Astrocyte (in vitro differentiated cells and primary cell): ENCODE results near the gene RPUSD4. TPM values are rescaled to one million over a fixed set of nuclear protein-coding genes. Genes with fewer than 3 reads are reported as not detected.

Experiments used
- DNase-seq: peaks from one replicate; pipeline ENCODE4 v3.0.0-alpha.2; 2010; ENCODE audit warnings: low read depth
- FAIRE-seq: peaks from 2 replicates; lab custom pipeline; 2011; peaks lifted over from hg19 to GRCh38; lab: Jason Lieb, UNC
- H2AFZ ChIP-seq: 2 replicates; pipeline ENCODE4 v1.6.0; 2012; ENCODE audit warnings: low read depth, low read length, inconsistent platforms
- H3K27ac ChIP-seq: 2 replicates; pipeline ENCODE4 v1.5.1; 2011; ENCODE audit warnings: low read depth, low read length, inconsistent platforms
- H3K27me3 ChIP-seq: 2 replicates; pipeline ENCODE4 v1.6.0; 2011; ENCODE audit warnings: low read length, inconsistent platforms; ENCODE audit not compliant: insufficient read depth
- H3K36me3 ChIP-seq: 2 replicates; pipeline ENCODE4 v1.5.1; 2011; ENCODE audit warnings: low read length, inconsistent platforms; ENCODE audit not compliant: insufficient read depth
- H3K4me1 ChIP-seq: 2 replicates; pipeline ENCODE4 v1.5.1; 2011; ENCODE audit warnings: low read length, inconsistent platforms; ENCODE audit not compliant: insufficient read depth
- H3K4me2 ChIP-seq: 2 replicates; pipeline ENCODE4 v1.6.0; 2012; ENCODE audit warnings: low read length, inconsistent platforms
- H3K4me3 ChIP-seq: 2 replicates; pipeline ENCODE4 v1.5.1; 2011; ENCODE audit warnings: low read depth, mild to moderate bottlenecking, low read length, inconsistent platforms; ENCODE audit not compliant: insufficient read depth
- H3K79me2 ChIP-seq: 2 replicates; pipeline ENCODE4 v1.6.0; 2012; ENCODE audit warnings: mild to moderate bottlenecking, low read length, inconsistent platforms; ENCODE audit not compliant: insufficient read depth
- H3K9ac ChIP-seq: 2 replicates; pipeline ENCODE4 v1.6.0; 2012; ENCODE audit warnings: mild to moderate bottlenecking, low read length, inconsistent platforms
- H3K9me3 ChIP-seq: 2 replicates; pipeline ENCODE4 v1.5.1; 2012; ENCODE audit warnings: low read depth, mild to moderate bottlenecking, low read length, inconsistent platforms; ENCODE audit not compliant: insufficient read depth
- H4K20me1 ChIP-seq: 2 replicates; pipeline ENCODE4 v1.6.0; 2012; ENCODE audit warnings: low read length, inconsistent platforms; ENCODE audit not compliant: insufficient read depth
- H3K27ac Mint-ChIP-seq: one replicate; pipeline ENCODE4 v1.8.0; 2021; ENCODE audit warnings: mild to moderate bottlenecking, mixed read lengths; ENCODE audit not compliant: unreplicated experiment
- H3K27me3 Mint-ChIP-seq: one replicate; pipeline ENCODE4 v1.8.0; 2021; ENCODE audit warnings: low read depth, mixed read lengths; ENCODE audit not compliant: unreplicated experiment
- H3K36me3 Mint-ChIP-seq: one replicate; pipeline ENCODE4 v1.8.0; 2021; ENCODE audit warnings: low read depth, mixed read lengths; ENCODE audit not compliant: unreplicated experiment
- H3K4me1 Mint-ChIP-seq: one replicate; pipeline ENCODE4 v1.8.0; 2021; ENCODE audit warnings: low read depth, mixed read lengths; ENCODE audit not compliant: unreplicated experiment
- H3K4me3 Mint-ChIP-seq: one replicate; pipeline ENCODE4 v1.8.0; 2021; ENCODE audit warnings: mild to moderate bottlenecking, moderate library complexity, mixed read lengths; ENCODE audit not compliant: unreplicated experiment
- H3K9me3 Mint-ChIP-seq: one replicate; pipeline ENCODE4 v1.8.0; 2021; ENCODE audit warnings: mild to moderate bottlenecking, mixed read lengths; ENCODE audit not compliant: unreplicated experiment
- EZH2 ChIP-seq: IDR thresholded peaks from 2 replicates; pipeline ENCODE4 v1.6.1; 2012; ENCODE audit warnings: mild to moderate bottlenecking, low read length, inconsistent platforms; ENCODE audit not compliant: insufficient read depth
- total RNA-seq: library from RNA; stranded (reverse); gene quantifications from 2 replicates; pipeline ENCODE4 v1.2.1, GENCODE V29; 2021
- TF ChIP-seq, protein P1 (sequence below): IDR thresholded peaks from 2 replicates; pipeline ENCODE4 v1.5.1; 2011; ENCODE audit warnings: low read depth, mild to moderate bottlenecking, inconsistent platforms, low read length, moderate library complexity; ENCODE audit not compliant: insufficient read depth

The RPUSD4 gene
- total RNA-seq, 1 donor from 2014 or later, result 21.6 TPM

DNA sequence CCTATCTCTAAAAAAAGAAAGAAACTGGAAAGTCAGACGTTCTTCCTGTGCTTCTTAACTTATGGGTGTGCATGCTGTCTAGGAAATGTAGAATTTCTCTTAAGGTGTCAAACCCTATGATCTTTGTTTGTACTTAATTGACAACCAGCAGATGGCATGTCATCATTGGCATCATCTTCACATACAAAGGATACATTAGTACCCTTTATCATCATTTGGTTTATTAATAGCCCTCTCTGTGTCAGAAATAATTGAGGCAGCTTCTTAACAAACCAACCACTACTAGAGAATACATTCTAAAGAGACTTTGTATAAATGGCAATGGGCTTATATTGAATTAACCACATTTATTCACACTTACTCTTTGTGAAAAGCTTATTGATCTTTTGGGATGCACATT lies 43.4 kb upstream of the RPUSD4 start:
- no peak overlapping the region for H2AFZ ChIP-seq
- H3K4me3 Mint-ChIP-seq, result no peak overlapping the region
- TF ChIP-seq EZH2, result no peak
- no peaks in the 10 kb centered on the region for H3K27me3 Mint-ChIP-seq
- no peaks in the 10 kb centered on the region for H3K27me3 ChIP-seq
- no peak overlapping the region for H3K27ac Mint-ChIP-seq
- H3K4me1 Mint-ChIP-seq, result peaks cover 8% of the 10 kb centered on the region
- no peaks in the 10 kb centered on the region for H3K9me3 Mint-ChIP-seq
- peaks cover 26% of the 10 kb centered on the region for H3K36me3 ChIP-seq
- peaks cover 8% of the 10 kb centered on the region for H3K4me1 ChIP-seq
- H3K4me3 ChIP-seq, result no peak overlapping the region
- no peak for DNase-seq
- no peak overlapping the region for H3K9ac ChIP-seq
- no peak overlapping the region for H3K4me2 ChIP-seq
- no peaks in the 10 kb centered on the region for H3K79me2 ChIP-seq
- H3K36me3 Mint-ChIP-seq, result peaks cover 22% of the 10 kb centered on the region
- no peak overlapping the region for H3K27ac ChIP-seq
- no peaks in the 10 kb centered on the region for H3K9me3 ChIP-seq
- H4K20me1 ChIP-seq, result peaks cover 37% of the 10 kb centered on the region
- FAIRE-seq, result no peak

DNA sequence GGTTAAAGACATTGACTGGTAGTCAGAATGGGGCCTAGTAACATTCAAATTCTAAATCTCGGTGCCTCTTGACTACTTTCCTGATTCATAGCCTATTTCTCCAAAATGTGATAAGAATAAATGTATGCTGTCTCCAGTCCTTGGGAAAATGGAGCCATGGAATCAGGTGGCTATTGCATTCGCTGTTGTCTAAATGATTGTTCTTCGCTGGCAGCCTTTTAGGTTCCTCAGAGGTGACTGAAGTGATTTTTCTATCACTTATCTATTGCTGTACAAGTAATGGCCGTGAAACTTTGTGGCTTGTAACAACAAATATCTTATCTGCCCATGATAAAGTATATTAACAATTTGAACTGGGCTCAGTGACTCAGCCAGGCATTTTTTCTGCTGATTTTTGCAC lies 41.8 kb upstream of the RPUSD4 start:
- Histone ChIP-seq H3K4me2 (no peak overlapping the region), H3K27me3 (no peaks in the 10 kb centered on the region), H3K9me3 (no peaks in the 10 kb centered on the region), H2AFZ (no peak overlapping the region), H3K79me2 (no peaks in the 10 kb centered on the region), H3K27ac (no peak overlapping the region), H3K4me1 (peaks cover 8% of the 10 kb centered on the region), H3K4me3 (no peak overlapping the region), H4K20me1 (peaks cover 29% of the 10 kb centered on the region), H3K9ac (no peak overlapping the region), H3K36me3 (peaks cover 29% of the 10 kb centered on the region)
- Mint-ChIP-seq H3K27ac (no peak overlapping the region), H3K4me3 (no peak overlapping the region), H3K27me3 (no peaks in the 10 kb centered on the region), H3K9me3 (no peaks in the 10 kb centered on the region), H3K4me1 (peaks cover 8% of the 10 kb centered on the region), H3K36me3 (peaks cover 18% of the 10 kb centered on the region)
- FAIRE-seq (no peak), DNase-seq (peak; percentile 11)
- no peak for TF ChIP-seq EZH2
- TF ChIP-seq, protein P1, sequence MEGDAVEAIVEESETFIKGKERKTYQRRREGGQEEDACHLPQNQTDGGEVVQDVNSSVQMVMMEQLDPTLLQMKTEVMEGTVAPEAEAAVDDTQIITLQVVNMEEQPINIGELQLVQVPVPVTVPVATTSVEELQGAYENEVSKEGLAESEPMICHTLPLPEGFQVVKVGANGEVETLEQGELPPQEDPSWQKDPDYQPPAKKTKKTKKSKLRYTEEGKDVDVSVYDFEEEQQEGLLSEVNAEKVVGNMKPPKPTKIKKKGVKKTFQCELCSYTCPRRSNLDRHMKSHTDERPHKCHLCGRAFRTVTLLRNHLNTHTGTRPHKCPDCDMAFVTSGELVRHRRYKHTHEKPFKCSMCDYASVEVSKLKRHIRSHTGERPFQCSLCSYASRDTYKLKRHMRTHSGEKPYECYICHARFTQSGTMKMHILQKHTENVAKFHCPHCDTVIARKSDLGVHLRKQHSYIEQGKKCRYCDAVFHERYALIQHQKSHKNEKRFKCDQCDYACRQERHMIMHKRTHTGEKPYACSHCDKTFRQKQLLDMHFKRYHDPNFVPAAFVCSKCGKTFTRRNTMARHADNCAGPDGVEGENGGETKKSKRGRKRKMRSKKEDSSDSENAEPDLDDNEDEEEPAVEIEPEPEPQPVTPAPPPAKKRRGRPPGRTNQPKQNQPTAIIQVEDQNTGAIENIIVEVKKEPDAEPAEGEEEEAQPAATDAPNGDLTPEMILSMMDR, result no peak

DNA sequence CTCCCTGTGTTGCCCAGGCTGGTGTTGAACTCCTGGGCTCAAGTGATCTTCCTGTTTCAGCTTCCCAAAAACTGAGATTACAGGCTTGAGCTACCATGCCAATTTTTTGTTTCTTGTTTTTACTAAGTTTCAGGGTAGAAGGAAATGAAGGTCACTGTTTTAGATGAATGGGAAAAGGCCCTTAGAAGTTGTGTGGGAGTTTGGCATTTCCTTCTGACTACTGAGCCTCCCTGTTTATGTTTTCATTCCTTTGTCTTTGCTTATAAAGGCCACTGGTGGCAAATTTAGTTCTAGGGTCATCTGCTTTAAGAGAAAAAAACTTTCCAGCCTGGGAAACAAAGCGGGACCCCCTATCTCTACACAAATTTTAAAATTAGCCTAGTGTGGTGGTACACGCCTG lies 35.2 kb upstream of the RPUSD4 start:
- H3K4me2 ChIP-seq, result peak overlapping the region; percentile 4
- Mint-ChIP-seq H3K27ac (peak overlapping the region; percentile 55), H3K4me1 (peaks cover 10% of the 10 kb centered on the region)

More for the DNA sequence above, 35.2 kb upstream of the RPUSD4 start:
- Histone ChIP-seq H3K9ac (no peak overlapping the region), H3K27me3 (no peaks in the 10 kb centered on the region), H2AFZ (no peak overlapping the region), H3K4me1 (peaks cover 7% of the 10 kb centered on the region), H3K27ac (no peak overlapping the region), H3K9me3 (no peaks in the 10 kb centered on the region), H3K4me3 (no peak overlapping the region), H3K36me3 (peaks cover 23% of the 10 kb centered on the region), H4K20me1 (no peaks in the 10 kb centered on the region), H3K79me2 (no peaks in the 10 kb centered on the region)
- peak overlapping the region; percentile 5 for H3K4me3 Mint-ChIP-seq
- H3K9me3 Mint-ChIP-seq, result no peaks in the 10 kb centered on the region
- H3K36me3 Mint-ChIP-seq, result peaks cover 14% of the 10 kb centered on the region
- H3K27me3 Mint-ChIP-seq, result no peaks in the 10 kb centered on the region
- DNase-seq, result peak; percentile 29
- no peak for FAIRE-seq
- TF ChIP-seq EZH2, result no peak
- TF ChIP-seq, protein P1, result no peak
